HG02870 (cell line): ENCODE data around the gene SRSF4.
"Not testable (repeated sequence)": the region's sequence is repeated elsewhere in the genome, so short reads cannot be mapped to it uniquely, and the experiment has no call there.

Experiments used
- ATAC-seq: cut with Tn5 transposase; IDR thresholded peaks from one replicate; pipeline ENCODE4 v1.9.1; 2021; ENCODE audit warnings: mild to moderate bottlenecking, moderate library complexity; ENCODE audit not compliant: unreplicated experiment

Gene SRSF4

DNA sequence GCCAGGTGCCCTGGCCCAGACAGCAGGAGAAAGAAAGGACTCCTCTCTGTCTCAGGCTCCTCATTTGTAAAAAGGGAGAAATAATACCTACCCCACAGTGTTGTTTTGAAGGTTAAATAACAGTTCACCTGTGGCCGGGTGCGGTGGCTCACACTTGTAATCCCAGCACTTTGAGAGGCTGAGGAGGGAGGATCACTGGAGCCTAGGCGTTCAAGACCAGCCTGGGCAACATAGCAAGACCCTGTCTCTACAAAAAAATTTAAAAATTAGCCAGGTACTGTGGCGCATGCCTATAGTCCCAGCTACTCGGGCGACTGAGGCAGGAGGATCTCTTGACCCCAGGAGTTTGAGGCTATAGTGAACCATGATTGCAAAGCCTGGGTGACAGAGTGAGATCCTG lies 55.5 kb downstream of the SRSF4 start:
- ATAC-seq = no peak

DNA sequence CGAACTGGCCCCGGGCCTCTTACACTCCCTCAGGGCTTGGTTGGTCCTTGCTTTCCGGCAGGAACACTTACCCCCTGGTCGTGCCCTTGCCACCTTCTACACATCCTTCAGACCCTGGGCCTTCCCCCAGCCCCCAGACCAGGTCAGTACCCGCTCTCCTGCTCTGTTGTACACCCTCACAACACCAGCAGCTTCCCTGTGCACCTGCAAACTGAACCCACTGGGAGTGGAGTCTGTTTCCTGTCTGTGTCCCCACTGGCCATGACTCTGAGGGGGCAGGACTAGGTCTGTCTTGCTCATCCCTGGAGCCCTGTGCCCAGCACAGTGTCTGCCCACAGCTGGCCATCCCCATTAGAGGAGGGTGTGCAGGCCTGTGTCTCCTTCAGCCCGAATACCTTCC lies 55.9 kb downstream of the SRSF4 start:
- ATAC-seq = no peak

DNA sequence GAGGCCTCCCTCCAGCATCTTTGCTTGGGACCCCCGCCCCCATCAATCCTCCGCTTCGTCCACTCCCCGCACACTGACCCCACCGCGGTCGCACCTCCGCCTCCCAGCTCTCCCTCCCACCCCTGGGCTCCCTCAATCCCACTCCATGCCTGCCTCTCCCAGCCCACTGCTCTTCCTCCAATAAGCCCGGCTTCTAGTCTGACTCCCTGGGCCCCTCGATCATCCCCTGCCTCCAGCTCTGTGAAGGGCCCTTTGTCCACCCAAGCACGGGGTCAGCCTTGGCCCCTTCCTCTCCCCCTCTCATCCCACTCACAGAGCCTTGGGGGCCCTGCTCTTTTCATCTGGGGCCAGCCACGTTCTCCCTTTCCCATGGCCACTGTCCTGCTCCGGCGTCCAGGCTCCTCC lies 56.5 kb downstream of the SRSF4 start:
- no peak for ATAC-seq

DNA sequence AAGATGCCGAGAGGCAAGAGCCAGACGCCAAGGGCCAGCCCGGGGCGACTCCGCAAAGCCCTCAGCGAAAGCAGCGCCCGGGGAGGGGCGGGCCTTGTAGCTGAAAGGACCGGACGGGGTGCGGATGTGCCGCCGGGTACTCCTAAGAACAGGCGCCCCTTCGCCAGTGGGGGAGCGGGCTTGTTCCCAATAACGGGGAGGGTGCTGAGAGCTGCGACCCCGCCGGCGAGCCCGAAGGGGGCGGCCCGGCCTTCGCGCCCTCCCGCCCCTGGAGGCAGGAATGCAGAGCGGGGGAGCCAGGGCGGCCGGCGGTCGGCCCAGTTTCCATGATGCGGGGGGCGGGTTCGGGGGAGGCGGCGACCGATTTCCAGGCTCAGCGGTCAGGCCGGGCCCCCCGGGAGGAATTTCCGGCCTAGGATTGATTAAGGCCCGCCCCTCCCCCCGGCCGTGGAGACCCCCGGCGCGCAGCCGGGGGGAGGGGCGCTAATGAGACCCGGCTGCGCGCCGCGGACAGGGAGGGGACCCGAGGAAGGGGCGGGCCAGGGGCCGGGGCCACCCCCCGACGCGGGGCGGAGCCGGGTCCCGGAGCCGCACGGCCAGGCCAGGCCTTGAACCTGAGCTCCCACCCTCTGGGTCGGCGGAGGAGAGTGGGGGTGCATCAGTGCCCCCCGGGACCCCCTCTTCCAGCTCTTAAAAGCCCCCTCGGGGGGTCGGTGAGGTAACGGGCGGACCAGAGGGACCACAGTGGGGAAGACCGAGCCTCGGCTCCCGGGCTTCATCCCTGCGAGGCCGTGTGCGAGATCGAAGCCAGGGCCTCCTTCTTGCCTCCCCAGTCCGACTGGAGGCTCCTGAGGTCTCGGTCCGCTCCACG lies 57.1 kb downstream of the SRSF4 start:
- ATAC-seq = no peak

DNA sequence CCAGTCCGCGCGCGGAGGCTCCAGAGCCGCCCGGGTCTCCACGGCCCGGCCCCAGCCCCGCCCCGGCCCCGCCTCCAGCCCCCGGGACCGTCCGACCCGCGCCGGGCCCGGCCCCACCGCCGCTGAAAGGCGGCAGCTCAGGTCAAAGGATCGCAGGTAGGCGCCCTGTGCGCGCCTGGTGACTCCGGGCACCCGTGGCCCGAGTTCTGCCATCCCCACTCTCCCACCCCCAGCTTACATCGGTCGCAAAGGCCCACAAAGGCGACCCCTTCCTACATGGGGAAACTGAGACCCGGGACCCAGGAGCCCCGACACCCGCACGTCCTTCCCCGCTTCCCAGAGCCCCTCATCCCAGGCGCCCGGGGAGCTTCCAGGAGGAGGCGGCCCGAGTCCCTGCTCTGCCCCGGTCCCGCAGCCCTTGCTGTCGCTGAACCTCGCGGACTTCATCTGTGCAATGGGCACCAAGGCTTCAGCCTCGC lies 57.8 kb downstream of the SRSF4 start, which contains the start of gene TMEM200B:
TMEM200B (minus strand) TSS at position 17 of the 479 bp plus-strand sequence. CDS start 2,075 bp downstream, outside the sequence.
- no peak for ATAC-seq

DNA sequence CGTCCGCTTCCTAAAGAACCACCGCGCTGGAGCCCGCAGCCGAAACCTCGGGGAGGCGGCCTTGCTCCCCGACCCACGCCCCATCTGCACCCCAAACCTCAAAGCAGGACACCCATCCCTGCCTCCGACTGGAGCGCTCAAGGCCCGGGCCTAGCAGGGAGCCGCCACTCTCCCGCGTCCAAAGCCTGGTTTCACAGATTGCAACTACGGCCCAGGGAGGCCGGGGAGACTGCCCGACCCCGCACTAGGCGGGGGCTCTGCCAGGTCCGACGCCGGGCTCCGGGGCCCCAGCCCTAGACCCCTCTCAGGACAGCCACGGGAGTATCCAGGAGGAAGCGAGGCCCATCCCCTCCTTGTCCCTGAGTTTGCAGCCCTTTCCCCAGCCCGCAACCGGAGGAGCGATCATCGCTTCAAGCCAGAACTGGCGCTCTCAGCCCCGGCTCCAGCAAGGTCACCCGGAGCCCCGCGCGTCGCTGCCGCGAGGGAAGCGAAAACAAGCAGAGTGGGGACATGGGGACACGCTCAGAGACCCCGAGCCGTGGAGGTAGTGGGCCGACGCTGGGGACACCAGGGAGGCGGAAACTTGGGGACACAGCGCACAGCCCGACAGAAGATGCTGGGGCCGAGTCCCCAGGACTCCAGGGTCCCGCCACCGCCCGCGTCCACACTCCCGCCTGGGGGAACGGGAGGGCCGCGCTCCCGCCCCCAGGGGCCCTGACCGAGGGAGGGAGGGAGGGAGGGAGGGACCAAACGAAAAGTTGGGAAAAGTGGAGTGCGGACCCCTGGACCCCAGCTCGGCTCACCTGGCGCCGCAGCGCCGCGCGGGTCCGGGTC lies 58.4 kb downstream of the SRSF4 start:
- ATAC-seq = no peak

DNA sequence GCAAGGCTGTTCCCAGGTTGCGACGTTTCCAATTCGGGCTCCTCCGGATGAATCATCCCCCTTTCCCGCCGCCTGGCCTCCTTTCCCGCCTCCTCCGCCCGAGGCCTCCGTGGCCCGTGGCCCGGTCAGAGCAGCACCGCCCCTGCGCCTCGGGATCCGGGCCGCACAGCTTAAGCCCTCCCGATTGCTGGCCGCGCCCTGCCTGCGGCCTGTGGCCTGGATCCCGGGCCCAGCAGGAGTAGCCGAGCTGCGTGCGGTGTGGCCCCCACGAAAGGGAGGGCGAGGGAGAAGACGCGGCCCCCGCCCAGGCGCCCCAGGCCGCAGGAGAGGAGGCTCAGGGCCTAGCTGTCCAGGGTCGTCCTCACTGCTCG lies 59.0 kb downstream of the SRSF4 start:
- ATAC-seq = no peak

DNA sequence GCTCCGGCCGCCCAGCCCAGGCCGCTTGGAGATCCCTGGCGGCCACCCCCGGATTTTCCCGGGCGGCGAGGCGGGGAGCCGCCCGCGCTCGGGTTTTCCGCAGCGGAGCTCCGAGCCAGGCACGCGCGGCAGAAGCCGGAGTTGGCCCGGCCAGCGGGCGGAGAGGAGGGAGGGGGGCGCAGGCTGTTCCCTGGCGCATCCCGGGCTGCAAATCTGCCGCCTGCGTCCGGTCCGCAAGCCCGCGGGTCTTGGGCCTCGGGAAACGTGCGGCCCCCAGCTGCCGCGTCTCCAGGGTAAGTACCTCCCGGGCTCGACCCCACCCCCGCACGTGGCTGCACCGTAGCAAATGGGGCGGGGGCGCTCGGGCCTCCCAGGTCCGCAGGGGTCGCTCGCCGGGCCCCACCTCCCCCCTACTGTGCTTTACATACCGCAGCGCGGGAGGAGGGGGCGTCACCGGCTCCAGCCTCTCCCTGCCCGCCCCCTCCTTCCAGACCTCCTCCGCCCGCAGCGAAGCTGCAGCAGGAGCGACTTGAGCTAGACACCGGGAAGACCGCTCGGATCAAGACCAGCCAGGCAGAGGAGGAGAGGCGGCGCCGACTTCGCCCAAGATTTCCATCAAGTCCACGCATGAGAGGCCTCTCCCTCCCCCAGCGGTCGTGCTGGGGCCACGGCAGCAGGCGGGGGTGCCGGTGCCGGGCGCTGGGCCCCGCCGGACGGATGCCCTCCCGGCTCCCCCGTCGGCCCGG lies 59.6 kb downstream of the SRSF4 start:
- ATAC-seq = no peak

DNA sequence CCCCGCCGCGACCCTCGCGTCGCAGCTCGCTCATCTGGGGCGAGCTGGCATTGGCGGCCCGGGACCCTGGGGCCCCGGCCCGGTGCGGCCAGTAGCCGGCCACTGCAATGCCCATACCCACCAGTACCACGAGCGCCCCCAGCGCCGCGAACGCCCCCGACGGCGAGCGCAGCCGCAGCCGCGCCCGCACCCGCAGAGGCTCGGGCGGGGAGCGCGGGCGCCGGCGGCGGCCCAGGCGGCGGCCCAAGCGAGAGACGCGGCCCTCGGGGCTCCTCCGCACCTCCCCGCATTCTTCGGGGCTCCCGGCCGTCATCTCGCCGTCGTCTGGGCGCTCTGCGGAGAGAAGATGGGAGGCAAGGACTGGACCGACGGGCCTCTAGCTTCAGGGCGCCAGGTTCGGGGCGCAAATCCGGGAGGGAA lies 60.2 kb downstream of the SRSF4 start:
- no peak for ATAC-seq

DNA sequence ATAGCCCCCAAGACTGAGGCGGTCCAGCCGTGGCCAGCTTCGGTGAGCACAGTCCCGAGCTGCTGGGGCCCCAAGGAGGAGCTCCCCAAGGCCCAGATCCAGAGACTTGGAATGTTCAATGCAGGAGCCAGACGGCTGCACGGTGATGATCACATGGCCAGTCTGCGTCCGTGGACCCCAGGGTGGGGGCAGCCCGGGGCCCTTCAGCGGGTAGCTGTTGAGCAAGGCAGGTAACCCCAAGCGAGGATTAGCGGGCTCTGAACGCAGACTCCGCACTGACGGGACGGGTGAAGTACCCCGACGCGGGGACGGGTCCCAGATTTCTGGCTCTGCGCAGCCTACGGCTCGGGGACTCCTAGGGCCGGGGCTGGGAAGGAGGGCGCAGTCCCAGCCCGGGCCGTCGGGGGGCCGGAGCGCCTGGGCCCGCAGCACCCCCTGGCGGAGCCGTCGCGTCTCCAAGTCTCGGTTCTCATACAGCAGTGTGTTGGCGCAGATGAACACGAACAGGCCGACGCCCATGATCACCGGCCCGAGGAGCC lies 60.7 kb downstream of the SRSF4 start:
- ATAC-seq = no peak

DNA sequence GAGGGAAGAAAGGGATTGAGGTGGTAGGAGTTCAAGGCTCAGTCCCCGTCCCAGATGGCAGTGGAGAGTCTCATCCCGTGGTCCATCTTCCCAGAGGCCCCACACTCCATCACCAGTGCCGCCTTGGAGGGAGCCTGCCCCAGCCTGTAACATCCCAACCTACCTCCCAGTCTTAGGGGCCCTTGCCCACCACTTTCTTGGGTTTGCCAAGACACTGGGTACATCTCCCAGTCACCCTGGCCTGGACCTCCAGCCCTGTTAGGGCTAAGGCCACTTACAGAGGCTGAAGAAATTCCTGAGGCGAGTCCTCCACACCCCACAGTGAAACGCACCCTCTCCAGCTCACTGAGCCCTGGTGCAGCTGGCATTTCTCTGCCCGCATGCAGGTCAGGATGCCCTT lies 61.3 kb downstream of the SRSF4 start:
- ATAC-seq = no peak

DNA sequence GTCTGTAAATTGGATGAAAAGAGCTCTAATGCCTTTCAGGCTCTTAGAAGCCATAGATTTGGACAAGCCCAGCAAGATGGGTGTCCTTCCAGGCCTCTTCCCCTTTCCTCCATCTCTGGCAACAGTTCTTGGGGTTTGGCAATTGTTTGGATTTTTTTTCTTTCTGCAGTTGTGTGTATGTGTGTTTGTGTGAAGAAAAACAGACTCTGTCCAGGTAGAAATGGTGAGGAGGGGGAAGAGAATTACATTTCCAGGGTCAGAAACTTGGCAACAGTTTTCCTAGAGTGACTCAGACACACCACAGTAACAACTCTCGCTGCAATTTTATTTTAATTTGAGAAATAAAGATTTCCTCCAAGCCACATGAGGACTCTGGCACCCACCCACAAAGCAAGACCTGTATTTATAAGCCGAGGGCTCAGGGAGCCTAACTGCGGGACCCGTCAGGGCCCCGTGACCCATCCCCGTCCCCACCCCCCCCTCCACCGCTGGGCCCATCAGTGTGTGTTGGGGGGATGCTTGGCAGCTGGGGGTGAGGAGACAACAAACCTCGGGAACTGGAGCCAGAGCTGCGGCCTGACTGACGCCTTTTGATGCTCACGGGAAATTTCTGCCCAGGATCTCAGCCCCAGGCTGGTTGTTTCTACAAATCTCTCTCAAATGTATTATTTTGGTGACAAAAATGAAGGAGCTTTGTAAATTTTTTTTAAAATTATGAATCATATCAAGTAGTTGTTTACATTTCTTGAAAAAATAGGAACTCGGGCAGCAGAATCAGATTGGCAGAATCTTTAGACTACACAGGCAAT lies 62.4 kb downstream of the SRSF4 start:
- no peak for ATAC-seq

DNA sequence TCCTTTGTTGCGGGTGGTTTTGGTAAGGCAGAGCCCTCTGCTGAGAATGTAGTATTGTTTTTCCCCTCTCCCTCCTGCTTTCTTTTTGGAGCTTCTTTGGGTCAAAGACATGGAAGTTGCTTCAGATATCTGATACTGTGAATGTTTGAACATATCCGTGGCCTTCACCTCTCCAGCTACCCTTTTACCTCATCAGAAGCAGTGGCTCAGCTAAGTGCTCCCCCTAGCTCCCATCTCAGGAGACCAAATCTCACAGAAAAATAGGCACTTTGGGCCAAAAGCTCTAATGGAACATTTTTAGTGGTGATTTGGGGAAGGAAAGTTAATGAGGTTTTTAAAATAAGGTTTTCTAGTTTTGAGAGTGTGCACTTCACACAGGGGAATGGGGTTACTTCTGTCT lies 64.3 kb downstream of the SRSF4 start:
- ATAC-seq = no peak

DNA sequence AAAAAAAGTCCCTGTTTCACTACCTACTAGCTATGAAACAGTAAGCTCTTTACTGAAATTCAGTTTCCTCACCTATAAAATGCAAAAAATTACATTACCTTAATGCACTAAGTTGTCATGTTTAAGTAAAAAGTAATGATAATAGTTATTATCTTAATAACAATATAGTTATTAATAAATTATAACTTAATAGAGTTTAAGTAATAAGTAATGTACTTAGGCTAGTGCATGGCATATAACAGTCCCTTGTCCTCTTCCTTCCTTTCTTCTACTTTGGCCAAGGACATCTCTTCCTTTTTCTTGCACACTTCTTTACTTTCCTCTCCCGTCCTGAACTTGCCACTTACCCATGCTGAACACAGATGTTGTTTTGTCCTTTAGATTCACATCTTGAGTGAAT lies 67.0 kb downstream of the SRSF4 start:
- no peak for ATAC-seq

DNA sequence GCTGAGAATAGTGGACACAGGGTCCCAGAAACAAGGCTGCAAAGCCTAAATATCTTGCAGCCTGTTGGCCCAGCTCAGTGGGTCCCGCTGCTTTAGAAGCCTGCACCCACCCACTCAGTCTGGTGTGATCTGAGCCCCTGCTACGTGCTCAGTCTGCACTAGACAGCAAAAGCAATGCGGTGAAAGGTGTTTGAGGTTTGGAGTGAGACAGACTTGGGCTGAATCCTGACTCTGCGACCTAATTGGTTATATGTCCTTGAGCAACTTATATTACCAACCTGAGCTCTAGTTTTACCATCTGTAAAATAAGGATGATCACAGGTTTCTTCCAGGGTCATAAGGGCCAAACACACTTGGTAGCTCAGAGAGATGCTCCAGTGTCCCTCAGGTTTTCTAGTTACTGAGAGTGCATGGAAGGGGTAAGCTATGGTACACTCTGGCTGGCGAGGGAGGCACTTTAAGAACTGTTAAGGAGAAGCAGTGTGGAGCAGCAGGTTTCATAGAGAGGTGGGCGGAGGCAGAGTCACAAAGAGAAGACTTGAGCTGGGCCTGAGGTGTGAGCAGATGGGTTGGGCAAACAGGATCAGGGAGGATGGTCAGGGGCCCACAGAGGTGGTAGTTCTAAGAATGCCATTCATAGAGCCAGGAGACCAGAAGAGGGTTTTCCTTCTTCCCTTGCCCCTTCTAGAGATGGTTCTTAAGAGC lies 68.1 kb downstream of the SRSF4 start:
- ATAC-seq = no peak

DNA sequence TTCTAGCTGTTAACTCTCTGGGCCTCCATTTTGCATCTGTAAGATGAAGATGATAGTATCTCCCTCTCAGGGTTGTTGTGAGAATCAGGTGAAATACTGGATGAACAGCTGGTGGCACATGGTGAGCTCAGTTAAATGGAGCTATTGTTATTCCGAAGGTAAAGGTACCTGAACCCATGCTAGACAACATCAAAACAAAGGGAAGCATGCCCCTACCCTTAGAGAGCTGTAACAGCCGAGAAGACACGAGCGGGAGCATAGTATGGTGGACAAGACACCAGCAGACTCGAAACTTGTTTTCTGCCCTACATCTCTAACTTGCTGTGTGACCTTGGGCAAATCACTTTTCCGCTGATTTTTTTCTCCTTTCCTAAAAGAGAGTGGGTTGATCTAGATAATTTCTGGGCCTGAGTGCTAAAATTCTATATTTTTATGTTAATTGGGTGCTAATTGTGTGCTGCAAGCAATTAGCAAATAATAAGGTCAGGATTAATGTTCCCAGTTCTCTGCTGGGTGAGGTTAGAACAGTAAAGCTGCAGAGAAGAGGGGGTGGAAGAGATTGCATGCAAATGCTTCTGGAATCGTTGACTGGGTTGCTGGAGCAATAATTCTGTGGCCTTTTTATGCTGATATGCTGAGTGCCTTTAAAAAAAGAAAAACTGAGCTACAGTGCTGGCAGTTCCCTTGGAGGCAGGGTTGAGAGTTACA lies 68.8 kb downstream of the SRSF4 start:
- ATAC-seq = no peak

DNA sequence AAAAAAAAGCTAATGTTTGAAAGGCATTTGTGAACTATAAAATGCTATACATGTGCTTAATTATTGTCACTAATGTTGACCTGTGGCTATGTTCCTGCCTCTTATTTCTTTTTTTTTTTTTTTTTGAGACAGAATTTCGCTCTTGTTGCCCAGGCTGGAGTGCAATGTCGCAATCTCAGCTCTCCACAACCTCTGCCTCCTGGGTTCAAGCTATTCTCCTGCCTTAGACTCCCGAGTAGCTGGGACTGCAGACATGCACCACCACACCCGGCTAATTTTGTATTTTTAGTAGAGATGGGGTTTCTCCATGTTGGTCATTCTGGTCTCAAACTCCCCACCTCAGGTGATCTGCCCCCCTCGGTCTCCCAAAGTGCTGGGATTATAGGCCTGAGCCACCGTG lies 73.7 kb downstream of the SRSF4 start:
- not testable (repeated sequence) for ATAC-seq

DNA sequence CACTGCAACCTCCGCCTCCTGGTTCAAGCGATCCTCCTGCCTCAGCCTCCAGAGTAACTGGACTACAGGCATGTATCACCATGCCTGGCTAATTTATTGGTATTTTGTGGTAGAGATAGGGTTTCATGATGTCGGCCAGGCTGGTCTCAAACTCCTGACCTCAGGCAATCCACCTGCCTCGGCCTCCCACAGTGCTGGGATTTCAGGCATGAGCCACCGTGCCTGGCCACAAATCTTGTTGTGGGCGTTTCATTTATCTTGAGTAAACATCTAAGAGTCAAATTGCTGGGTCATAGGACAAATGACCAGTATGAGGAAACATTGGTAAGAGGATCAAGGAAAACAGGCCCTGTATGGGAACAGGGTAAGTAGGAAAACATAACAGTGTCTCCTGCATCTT lies 75.9 kb downstream of the SRSF4 start:
- ATAC-seq = no peak

DNA sequence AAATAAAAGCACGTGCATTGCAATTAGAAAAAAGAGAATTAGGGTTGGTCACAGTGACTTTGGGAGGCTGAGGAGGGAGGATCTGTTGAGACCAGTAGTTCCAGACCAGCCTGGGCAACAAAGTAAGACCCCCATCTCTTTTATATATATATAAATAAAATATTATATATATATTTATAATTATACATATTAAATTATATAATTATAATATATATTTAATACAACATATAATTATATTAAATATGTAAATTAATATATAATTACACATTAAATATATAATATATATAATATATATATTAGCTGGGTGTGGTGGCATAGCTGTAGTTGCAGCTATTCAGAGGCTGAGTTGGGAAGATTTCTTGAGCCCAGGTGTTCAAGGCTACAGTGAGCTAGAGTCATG lies 81.2 kb downstream of the SRSF4 start:
- ATAC-seq = no peak
